ENCODE measurements around the gene DNAI1. TPM values are rescaled to one million over a fixed set of nuclear protein-coding genes. Genes with fewer than 3 reads are reported as not detected.

The DNAI1 gene
- total and polyA plus RNA-seq, 2 of the 13 experiments (the other 11 are each of a cell fraction or from before 2014, with no cell fraction given) = not detected

GRCh38 chr9:34413231-34413852 is 45.3 kb upstream of the DNAI1 start (continued):
- TF ChIP-seq ZNF441 (CRISPR knock-in tag; IDR thresholded peaks at IDR 0.05; ENCODE audit: borderline replicate concordance) (peak; percentile 60; the same call in 1 of the 2 replicates), MLX (CRISPR knock-in tag; IDR thresholded peaks at IDR 0.05) (no peak), BCL6 (CRISPR knock-in tag; IDR thresholded peaks at IDR 0.05) (peak; percentile 11; the same call in 1 of the 2 replicates), PPARG (CRISPR knock-in tag; conservative IDR thresholded peaks at IDR 0.05) (no peak), RFXAP (CRISPR knock-in tag; IDR thresholded peaks at IDR 0.05; ENCODE audit: borderline replicate concordance) (no peak), ZFX (CRISPR knock-in tag; IDR thresholded peaks at IDR 0.05; ENCODE audit: low read depth) (no peak), ZNF878 (CRISPR knock-in tag; IDR thresholded peaks at IDR 0.05) (no peak), ZNF354B (CRISPR knock-in tag; IDR thresholded peaks at IDR 0.05) (no peak), ZNF607 (CRISPR knock-in tag; IDR thresholded peaks at IDR 0.05; ENCODE audit: borderline replicate concordance) (no peak), ZNF605 (CRISPR knock-in tag; IDR thresholded peaks at IDR 0.05) (no peak), ZNF644 (CRISPR knock-in tag; IDR thresholded peaks at IDR 0.05; ENCODE audit: low read depth) (0 out of 2 replicates have a peak, but pooled peaks have one; percentile 36), FLYWCH1 (CRISPR knock-in tag; IDR thresholded peaks at IDR 0.05) (no peak), YY1 (IDR thresholded peaks at IDR 0.05; ENCODE audit: insufficient read depth, insufficient replicate concordance, low read depth, low read length) (no peak), THAP11 (CRISPR knock-in tag; IDR thresholded peaks at IDR 0.05) (0 out of 2 replicates have a peak, but pooled peaks have one; percentile 36), SYNCRIP (IDR thresholded peaks at IDR 0.05; ENCODE audit: insufficient read depth, low read depth, low read length) (no peak), RAD51 (IDR thresholded peaks at IDR 0.05; ENCODE audit: borderline replicate concordance) (no peak), FOXJ3 (CRISPR knock-in tag; IDR thresholded peaks at IDR 0.05; ENCODE audit: borderline replicate concordance) (no peak), HES4 (CRISPR knock-in tag; IDR thresholded peaks at IDR 0.05; ENCODE audit: borderline replicate concordance) (no peak), SP140L (CRISPR knock-in tag; IDR thresholded peaks at IDR 0.05; ENCODE audit: borderline replicate concordance) (no peak), ZNF331 (CRISPR knock-in tag; IDR thresholded peaks at IDR 0.05) (peak; percentile 48; the same call in 1 of the 2 replicates), TGIF2 (CRISPR knock-in tag; IDR thresholded peaks at IDR 0.05) (peak; percentile 74; the same call in 1 of the 2 replicates), HMG20A (CRISPR knock-in tag; IDR thresholded peaks at IDR 0.05; ENCODE audit: borderline replicate concordance) (no peak), ZSCAN30 (CRISPR knock-in tag; IDR thresholded peaks at IDR 0.05) (no peak), RARG (CRISPR knock-in tag; IDR thresholded peaks at IDR 0.05; ENCODE audit: low read depth) (no peak), ARID5B (CRISPR knock-in tag; IDR thresholded peaks at IDR 0.05) (no peak; the same call in 1 of the 2 replicates), MED8 (CRISPR knock-in tag; IDR thresholded peaks at IDR 0.05; ENCODE audit: insufficient replicate concordance) (no peak), DNMT1 (CRISPR knock-in tag; IDR thresholded peaks at IDR 0.05) (no peak), MIER3 (CRISPR knock-in tag; IDR thresholded peaks at IDR 0.05; ENCODE audit: borderline replicate concordance) (no peak), REXO4 (CRISPR knock-in tag; IDR thresholded peaks at IDR 0.05; ENCODE audit: borderline replicate concordance) (no peak), PITX1 (CRISPR knock-in tag; IDR thresholded peaks at IDR 0.05) (no peak)

All from HepG2 (cell line).